Glutamatergic neuron (in vitro differentiated cells): ENCODE results near the gene VAPB. TPM values are rescaled to one million over a fixed set of nuclear protein-coding genes. Genes with fewer than 3 reads are reported as not detected.
"Not testable (repeated sequence)": the region's sequence is repeated elsewhere in the genome, so short reads cannot be mapped to it uniquely, and the experiment has no call there.

Experiments
- DNase-seq: peaks from one replicate; pipeline ENCODE4 v3.0.0; 2022
- H3K27ac Mint-ChIP-seq: one replicate; pipeline ENCODE4 v1.8.0; 2020; ENCODE audit warnings: mild to moderate bottlenecking, mixed read lengths, inconsistent platforms; ENCODE audit not compliant: unreplicated experiment
- H3K27me3 Mint-ChIP-seq: one replicate; pipeline ENCODE4 v1.8.0; 2020; ENCODE audit warnings: mild to moderate bottlenecking, moderate library complexity, mixed read lengths, inconsistent platforms; ENCODE audit not compliant: unreplicated experiment
- H3K36me3 Mint-ChIP-seq: one replicate; pipeline ENCODE4 v1.8.0; 2020; ENCODE audit warnings: mild to moderate bottlenecking, mixed read lengths, inconsistent platforms; ENCODE audit not compliant: unreplicated experiment
- H3K4me1 Mint-ChIP-seq: one replicate; pipeline ENCODE4 v1.8.0; 2020; ENCODE audit warnings: mild to moderate bottlenecking, low read depth, mixed read lengths, inconsistent platforms; ENCODE audit not compliant: unreplicated experiment
- H3K4me3 Mint-ChIP-seq: one replicate; pipeline ENCODE4 v1.8.0; 2020; ENCODE audit warnings: mild to moderate bottlenecking, mixed read lengths, inconsistent platforms; ENCODE audit not compliant: unreplicated experiment
- H3K9me3 Mint-ChIP-seq: one replicate; pipeline ENCODE4 v1.8.0; 2020; ENCODE audit warnings: mild to moderate bottlenecking, moderate library complexity, mixed read lengths, inconsistent platforms; ENCODE audit not compliant: unreplicated experiment
- CTCF ChIP-seq: fragments of 200-600 bp; sonication (generic); IDR thresholded peaks from one replicate; pipeline ENCODE4 v1.5.0; 2021; ENCODE audit not compliant: partially characterized antibody, unreplicated experiment
- total RNA-seq: library from RNA; stranded (reverse); fragmentation: NEBNext Ultra II Directional; extraction: Animal tissue kit (Norgen Biotek cat#: 25700); gene quantifications from one replicate; pipeline ENCODE4 v1.2.1, GENCODE V29; 2021; ENCODE audit not compliant: unreplicated experiment

VAPB gene
- total RNA-seq, 1 donor from 2014 or later: 60.5 TPM

GRCh38 chr20:58361481-58362205, 27.4 kb upstream of the VAPB start:
- TF ChIP-seq CTCF: no peak
- H3K36me3 Mint-ChIP-seq: no peaks in the 10 kb centered on the region
- peaks cover 3% of the 10 kb centered on the region for H3K9me3 Mint-ChIP-seq
- DNase-seq: no peak
- H3K4me1 Mint-ChIP-seq: peaks cover 25% of the 10 kb centered on the region
- peaks cover 4% of the 10 kb centered on the region for H3K27me3 Mint-ChIP-seq
- no peak overlapping the region for H3K27ac Mint-ChIP-seq
- H3K4me3 Mint-ChIP-seq: no peak overlapping the region

DNA sequence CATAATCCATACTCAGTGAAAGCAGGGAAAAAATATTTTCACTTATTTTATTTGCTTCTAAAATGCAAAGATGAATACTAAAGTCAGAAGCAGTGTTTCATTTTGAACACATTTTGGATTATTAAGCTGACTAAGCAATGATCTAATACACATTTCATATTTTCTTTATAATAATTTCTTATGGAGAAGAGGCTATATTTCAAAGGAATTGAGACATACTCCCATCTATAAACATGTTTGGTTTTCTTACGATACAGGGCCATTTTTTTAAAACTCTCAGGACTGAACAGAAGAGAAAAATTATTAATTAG, 26.9 kb upstream of the VAPB start:
- no peak for DNase-seq
- peaks cover 4% of the 10 kb centered on the region for H3K27me3 Mint-ChIP-seq
- no peak overlapping the region for H3K4me3 Mint-ChIP-seq
- no peak for TF ChIP-seq CTCF
- H3K27ac Mint-ChIP-seq: no peak overlapping the region
- peaks cover 25% of the 10 kb centered on the region for H3K4me1 Mint-ChIP-seq
- no peaks in the 10 kb centered on the region for H3K36me3 Mint-ChIP-seq
- H3K9me3 Mint-ChIP-seq: peaks cover 3% of the 10 kb centered on the region

DNA sequence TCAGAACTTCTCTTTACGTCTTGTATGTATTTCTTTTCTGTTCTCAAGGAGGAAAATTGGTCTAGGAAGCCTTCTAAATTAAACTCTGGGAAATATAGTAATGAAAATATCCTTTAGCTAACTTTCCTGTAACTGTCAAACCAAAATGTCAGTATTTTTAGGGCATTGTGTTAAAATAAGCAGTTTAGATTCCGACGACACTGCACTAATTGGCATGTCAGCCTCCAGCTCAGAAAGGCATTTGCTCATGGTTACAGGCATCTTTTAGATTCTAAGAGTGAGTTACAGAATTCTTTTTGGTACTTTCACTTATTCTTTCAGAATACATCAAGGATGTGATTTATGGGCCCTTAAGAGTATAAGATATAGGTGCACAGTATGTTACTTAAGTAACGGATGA, 26.1 kb upstream of the VAPB start:
- no peak for DNase-seq
- H3K4me3 Mint-ChIP-seq: no peak overlapping the region
- H3K4me1 Mint-ChIP-seq: peaks cover 25% of the 10 kb centered on the region
- peaks cover 3% of the 10 kb centered on the region for H3K9me3 Mint-ChIP-seq
- no peak for TF ChIP-seq CTCF
- H3K36me3 Mint-ChIP-seq: no peaks in the 10 kb centered on the region
- peaks cover 4% of the 10 kb centered on the region for H3K27me3 Mint-ChIP-seq
- H3K27ac Mint-ChIP-seq: no peak overlapping the region

GRCh38 chr20:58366866-58367265, 22.2 kb upstream of the VAPB start:
- no peaks in the 10 kb centered on the region for H3K36me3 Mint-ChIP-seq
- H3K27ac Mint-ChIP-seq: peak overlapping the region; percentile 87
- H3K27me3 Mint-ChIP-seq: peaks cover 4% of the 10 kb centered on the region
- peaks cover 3% of the 10 kb centered on the region for H3K9me3 Mint-ChIP-seq
- TF ChIP-seq CTCF: no peak
- no peak overlapping the region for H3K4me3 Mint-ChIP-seq
- peaks cover 6% of the 10 kb centered on the region for H3K4me1 Mint-ChIP-seq
- DNase-seq: no peak

GRCh38 chr20:58372806-58373205, 16.2 kb upstream of the VAPB start:
- Mint-ChIP-seq H3K27ac (no peak overlapping the region), H3K9me3 (no peaks in the 10 kb centered on the region), H3K27me3 (peaks cover 5% of the 10 kb centered on the region), H3K4me1 (peaks cover 16% of the 10 kb centered on the region), H3K4me3 (no peak overlapping the region), H3K36me3 (no peaks in the 10 kb centered on the region)
- peak; percentile 35 for DNase-seq
- no peak for TF ChIP-seq CTCF

GRCh38 chr20:58373296-58373695, 15.7 kb upstream of the VAPB start:
- peaks cover 16% of the 10 kb centered on the region for H3K4me1 Mint-ChIP-seq

More at GRCh38 chr20:58373296-58373695, 15.7 kb upstream of the VAPB start:
- not testable (repeated sequence) for H3K27ac Mint-ChIP-seq, H3K27me3 Mint-ChIP-seq, H3K4me3 Mint-ChIP-seq, DNase-seq, H3K36me3 Mint-ChIP-seq, H3K9me3 Mint-ChIP-seq
